Nephron progenitor cell (in vitro differentiated cells): ENCODE data around the gene DDI2.
"Not testable (repeated sequence)": the region's sequence is repeated elsewhere in the genome, so short reads cannot be mapped to it uniquely, and the experiment has no call there.

Experiments
- DNase-seq: peaks from one replicate; pipeline ENCODE4 v3.0.0; 2021
- H3K27ac Mint-ChIP-seq: 2 replicates; pipeline ENCODE4 v1.8.0; 2021; ENCODE audit warnings: mild to moderate bottlenecking, moderate library complexity, mixed read lengths
- H3K27me3 Mint-ChIP-seq: 2 replicates; pipeline ENCODE4 v1.8.0; 2021; ENCODE audit warnings: mild to moderate bottlenecking, low read depth, mixed read lengths; ENCODE audit not compliant: poor library complexity
- H3K36me3 Mint-ChIP-seq: 2 replicates; pipeline ENCODE4 v1.8.0; 2021; ENCODE audit warnings: low read depth, mixed read lengths
- H3K4me1 Mint-ChIP-seq: 2 replicates; pipeline ENCODE4 v1.8.0; 2021; ENCODE audit warnings: mixed read lengths
- H3K4me3 Mint-ChIP-seq: 2 replicates; pipeline ENCODE4 v1.8.0; 2021; ENCODE audit warnings: mild to moderate bottlenecking, moderate library complexity, mixed read lengths
- H3K9me3 Mint-ChIP-seq: 2 replicates; pipeline ENCODE4 v1.8.0; 2021; ENCODE audit warnings: mild to moderate bottlenecking, moderate library complexity, mixed read lengths
- TF ChIP-seq, protein P1 (sequence below): fragments of 200-600 bp; sonication (generic); IDR thresholded peaks from 2 replicates; pipeline ENCODE4 v1.5.0; 2021; ENCODE audit warnings: antibody characterized with exemption

Gene DDI2

GRCh38 chr1:15603050-15603965, 13.9 kb upstream of the DDI2 start:
- DNase-seq, result peak; percentile 88
- Mint-ChIP-seq H3K9me3 (peaks cover 10% of the 10 kb centered on the region), H3K27ac (peak overlapping the region; percentile 96), H3K4me1 (peaks cover 16% of the 10 kb centered on the region), H3K27me3 (peaks cover 13% of the 10 kb centered on the region), H3K36me3 (peaks cover 3% of the 10 kb centered on the region), H3K4me3 (peak overlapping the region; percentile 90)
- TF ChIP-seq, protein P1, sequence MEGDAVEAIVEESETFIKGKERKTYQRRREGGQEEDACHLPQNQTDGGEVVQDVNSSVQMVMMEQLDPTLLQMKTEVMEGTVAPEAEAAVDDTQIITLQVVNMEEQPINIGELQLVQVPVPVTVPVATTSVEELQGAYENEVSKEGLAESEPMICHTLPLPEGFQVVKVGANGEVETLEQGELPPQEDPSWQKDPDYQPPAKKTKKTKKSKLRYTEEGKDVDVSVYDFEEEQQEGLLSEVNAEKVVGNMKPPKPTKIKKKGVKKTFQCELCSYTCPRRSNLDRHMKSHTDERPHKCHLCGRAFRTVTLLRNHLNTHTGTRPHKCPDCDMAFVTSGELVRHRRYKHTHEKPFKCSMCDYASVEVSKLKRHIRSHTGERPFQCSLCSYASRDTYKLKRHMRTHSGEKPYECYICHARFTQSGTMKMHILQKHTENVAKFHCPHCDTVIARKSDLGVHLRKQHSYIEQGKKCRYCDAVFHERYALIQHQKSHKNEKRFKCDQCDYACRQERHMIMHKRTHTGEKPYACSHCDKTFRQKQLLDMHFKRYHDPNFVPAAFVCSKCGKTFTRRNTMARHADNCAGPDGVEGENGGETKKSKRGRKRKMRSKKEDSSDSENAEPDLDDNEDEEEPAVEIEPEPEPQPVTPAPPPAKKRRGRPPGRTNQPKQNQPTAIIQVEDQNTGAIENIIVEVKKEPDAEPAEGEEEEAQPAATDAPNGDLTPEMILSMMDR, result no peak

DNA sequence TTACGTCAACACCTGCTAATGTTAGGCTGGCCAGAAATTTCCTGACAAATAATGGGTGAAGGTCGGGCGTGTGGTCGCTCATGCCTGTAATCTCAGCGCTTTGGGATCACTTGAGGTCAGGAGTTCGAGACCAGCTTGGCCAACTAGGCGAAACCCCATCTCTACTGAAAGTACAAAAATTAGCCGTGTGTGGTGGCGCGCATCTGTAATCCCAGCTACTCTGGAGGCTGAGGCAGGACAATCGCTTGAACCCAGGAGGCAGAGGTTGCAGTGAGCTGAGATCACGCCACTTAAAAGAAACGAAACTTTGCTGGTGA, 13.3 kb upstream of the DDI2 start:
- H3K4me1 Mint-ChIP-seq, result peaks cover 16% of the 10 kb centered on the region
- not testable (repeated sequence) for DNase-seq

GRCh38 chr1:15604400-15604799, 12.9 kb upstream of the DDI2 start:
- not testable (repeated sequence) for H3K36me3 Mint-ChIP-seq, H3K9me3 Mint-ChIP-seq, DNase-seq
- H3K4me1 Mint-ChIP-seq, result peaks cover 16% of the 10 kb centered on the region
- H3K27ac Mint-ChIP-seq, result peak overlapping the region; percentile 96
- peaks cover 19% of the 10 kb centered on the region for H3K27me3 Mint-ChIP-seq
- H3K4me3 Mint-ChIP-seq, result peak overlapping the region; percentile 90

More for the DNA sequence above, 13.3 kb upstream of the DDI2 start:
- not testable (repeated sequence) for H3K9me3 Mint-ChIP-seq, H3K36me3 Mint-ChIP-seq
- Mint-ChIP-seq H3K4me3 (peak overlapping the region; percentile 90), H3K27me3 (peaks cover 19% of the 10 kb centered on the region), H3K27ac (peak overlapping the region; percentile 96)

DNA sequence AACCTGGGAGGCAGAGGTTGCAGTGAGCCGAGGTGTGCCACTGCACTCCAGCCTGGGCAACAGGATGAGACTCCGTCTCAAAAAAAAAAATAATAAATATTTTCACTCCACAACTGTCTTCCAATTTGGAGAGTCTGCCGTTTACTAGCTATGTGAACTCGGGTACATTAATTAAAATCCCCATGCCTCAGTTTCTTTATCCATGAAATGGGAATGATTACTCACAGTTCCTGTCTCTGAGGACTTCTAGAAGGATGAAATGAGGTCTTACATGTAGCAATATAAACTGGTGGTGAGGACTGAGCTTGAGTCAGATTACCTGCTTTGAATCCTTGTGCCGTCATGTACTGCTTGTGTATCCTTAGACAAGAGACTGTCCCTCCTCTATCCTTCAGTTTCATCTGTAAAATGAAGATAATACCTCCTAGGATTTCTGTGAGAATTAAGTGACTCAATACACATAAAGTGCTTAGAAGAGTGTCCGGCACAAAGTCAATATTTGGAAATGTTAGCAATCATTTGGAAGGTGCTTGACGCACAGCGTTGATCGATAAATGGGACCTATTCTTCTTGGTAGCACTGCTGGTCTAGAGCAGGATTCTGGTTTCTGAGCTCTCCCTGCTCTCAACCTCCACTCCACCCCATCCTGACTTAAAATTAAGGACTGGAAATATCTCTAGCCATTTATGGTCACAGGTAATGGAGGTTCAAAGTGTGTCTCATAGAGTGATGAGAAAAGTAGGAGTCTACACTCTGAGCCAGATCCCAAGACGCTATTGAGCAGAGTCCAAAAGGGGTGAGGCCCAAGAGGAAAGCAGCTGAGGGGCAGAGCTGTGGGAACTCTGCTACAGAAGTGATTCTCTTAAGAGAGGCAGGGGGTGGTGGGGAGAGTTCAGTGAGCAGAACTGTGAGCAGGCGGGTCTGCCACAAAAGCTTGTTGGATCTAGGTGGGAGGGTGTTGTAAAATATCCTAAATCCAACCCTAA, 11.6 kb upstream of the DDI2 start:
- H3K36me3 Mint-ChIP-seq, result peaks cover 3% of the 10 kb centered on the region
- peaks cover 10% of the 10 kb centered on the region for H3K9me3 Mint-ChIP-seq
- peaks cover 19% of the 10 kb centered on the region for H3K27me3 Mint-ChIP-seq
- TF ChIP-seq, protein P1, result no peak
- peaks cover 16% of the 10 kb centered on the region for H3K4me1 Mint-ChIP-seq
- no peak overlapping the region for H3K27ac Mint-ChIP-seq
- no peak overlapping the region for H3K4me3 Mint-ChIP-seq
- no peak for DNase-seq

DNA sequence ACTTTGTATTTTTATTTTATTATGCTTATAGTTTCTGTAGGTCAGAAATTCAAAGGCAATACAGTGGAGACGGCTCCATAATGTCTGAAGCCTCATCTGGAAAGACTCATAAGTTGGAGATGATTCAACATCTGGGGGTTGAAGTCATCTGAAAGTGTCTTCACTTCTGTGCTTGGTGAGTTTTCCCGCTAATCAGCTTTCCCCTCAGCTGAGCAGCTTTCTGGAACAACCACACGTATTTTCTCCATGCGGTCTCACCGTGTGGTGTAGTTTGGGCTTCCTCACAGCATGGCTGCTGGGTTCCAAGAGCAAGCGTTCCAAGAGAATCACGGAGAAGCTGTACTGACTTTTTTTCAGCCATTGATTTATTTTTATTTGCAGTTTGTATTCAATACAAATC, 7.6 kb upstream of the DDI2 start:
- Mint-ChIP-seq H3K4me3 (no peak overlapping the region), H3K4me1 (peaks cover 5% of the 10 kb centered on the region), H3K27ac (no peak overlapping the region), H3K27me3 (peaks cover 26% of the 10 kb centered on the region), H3K9me3 (no peaks in the 10 kb centered on the region), H3K36me3 (no peaks in the 10 kb centered on the region)
- TF ChIP-seq, protein P1, result no peak
- no peak for DNase-seq

- Mint-ChIP-seq H3K27me3 (peaks cover 26% of the 10 kb centered on the region), H3K36me3 (no peaks in the 10 kb centered on the region), H3K4me1 (peaks cover 9% of the 10 kb centered on the region), H3K4me3 (no peak overlapping the region), H3K27ac (no peak overlapping the region), H3K9me3 (no peaks in the 10 kb centered on the region)
- TF ChIP-seq, protein P1, result no peak
- DNase-seq, result no peak
Observed at GRCh38 chr1:15610167-15610566, 7.1 kb upstream of the DDI2 start.
